ENCODE data around the gene SLX4IP. TPM values are rescaled to one million over a fixed set of nuclear protein-coding genes. Genes with fewer than 3 reads are reported as not detected.

The SLX4IP gene
- total and polyA plus RNA-seq, 12 donors: 2.8 to 8.2 (median 4.8) TPM

- Histone ChIP-seq H3K27me3 (no peaks in the 10 kb centered on the region), H3K4me3 (no peak overlapping the region), H3K4me1 (replicated peaks in 1 of 2) (peaks cover 0 to 17% of the 10 kb centered on the region in 2 donors), H3K9me3 (replicated peaks in 1 of 3) (no peaks in the 10 kb centered on the region), H3K27ac (no peak overlapping the region), H3K36me3 (replicated peaks in 1 of 2) (no peaks in the 10 kb centered on the region)
- 77 to 92% (median 84%) methylated on average over 2 of the region's 2 CpGs for WGBS, 4 donors
- intact Hi-C loops (cut with DNase I): no loop called here
- DNase-seq: no peak
- TF ChIP-seq POLR2A (IDR thresholded peaks at IDR 0.05): no peak
- TF ChIP-seq CTCF (IDR thresholded peaks at IDR 0.05): no peak
Measured at GRCh38 chr20:10449270-10449669, 14.2 kb downstream of the SLX4IP start.

DNA sequence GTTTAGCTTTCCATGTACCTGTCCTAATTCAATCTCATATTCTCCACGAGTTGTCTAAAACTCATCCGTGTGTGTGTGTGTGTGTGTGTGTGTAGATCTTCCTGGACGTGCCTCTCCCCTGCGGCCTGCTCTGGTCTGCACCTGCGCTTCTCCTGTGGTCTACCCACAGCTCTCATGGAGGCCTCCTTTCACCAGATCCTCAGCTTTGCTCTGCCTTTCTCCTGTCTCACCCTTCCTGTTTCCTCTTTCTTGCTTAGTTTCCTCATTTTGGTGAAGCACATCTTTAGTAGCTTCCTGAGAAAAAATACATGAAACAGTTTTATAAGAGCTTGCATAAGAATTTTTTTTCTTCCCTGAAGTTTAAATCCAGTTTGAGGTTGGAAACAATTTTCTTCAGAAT lies 18.1 kb downstream of the SLX4IP start:
- Histone ChIP-seq H3K4me1 (replicated peaks in 1 of 2) (peaks cover 0 to 6% of the 10 kb centered on the region in 2 donors), H3K27me3 (no peaks in the 10 kb centered on the region), H3K27ac (peak overlapping the region in 1 of 5 donors; percentile 3), H3K36me3 (replicated peaks in 1 of 2) (no peaks in the 10 kb centered on the region), H3K4me3 (no peak overlapping the region), H3K9me3 (replicated peaks in 1 of 3) (no peaks in the 10 kb centered on the region)
- DNase-seq: no peak
- no peak for TF ChIP-seq POLR2A (IDR thresholded peaks at IDR 0.05)
- TF ChIP-seq CTCF (IDR thresholded peaks at IDR 0.05): no peak
- intact Hi-C loops (cut with DNase I): no loop called here
- 60 to 70% (median 66%) methylated on average over 5 of the region's 5 CpGs for WGBS, 4 donors

DNA sequence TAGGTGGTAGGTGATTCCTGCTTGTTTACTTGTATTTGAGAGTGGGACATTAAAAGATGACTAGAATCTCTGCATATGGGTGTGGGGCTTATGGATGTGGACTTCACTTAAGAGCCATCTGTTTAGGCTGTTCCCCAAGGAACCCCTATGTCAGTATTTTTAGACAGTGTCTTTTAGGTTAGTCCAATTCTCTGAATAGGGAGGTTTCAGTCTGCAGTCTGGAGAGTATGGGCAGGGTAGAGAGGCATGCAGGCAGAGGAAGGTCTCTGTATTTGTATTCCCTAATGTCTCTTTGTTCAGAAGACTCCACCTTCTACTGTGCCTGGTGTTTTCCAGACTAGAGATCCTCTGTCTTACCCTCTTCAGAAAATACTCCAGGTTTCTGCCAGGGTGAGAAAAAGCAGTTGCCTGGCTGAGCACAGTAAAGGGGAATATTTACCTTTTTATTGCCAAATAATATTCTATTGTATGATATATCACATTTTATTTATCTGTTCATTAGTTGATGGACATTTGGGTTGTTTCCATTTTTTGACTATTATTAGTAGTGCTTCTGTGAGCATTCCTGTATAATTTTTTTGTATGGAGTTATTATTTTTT lies 19.1 kb downstream of the SLX4IP start:
- TF ChIP-seq POLR2A (IDR thresholded peaks at IDR 0.05) (no peak), CTCF (IDR thresholded peaks at IDR 0.05) (no peak)
- Histone ChIP-seq H3K4me1 (replicated peaks in 1 of 2) (peaks cover 0 to 6% of the 10 kb centered on the region in 2 donors), H3K9me3 (replicated peaks in 1 of 3) (no peaks in the 10 kb centered on the region), H3K36me3 (replicated peaks in 1 of 2) (no peaks in the 10 kb centered on the region), H3K27ac (peak overlapping the region in 1 of 5 donors; percentile 4), H3K27me3 (no peaks in the 10 kb centered on the region), H3K4me3 (no peak overlapping the region)
- no peak for DNase-seq
- intact Hi-C loops (cut with DNase I): no loop called here

DNA sequence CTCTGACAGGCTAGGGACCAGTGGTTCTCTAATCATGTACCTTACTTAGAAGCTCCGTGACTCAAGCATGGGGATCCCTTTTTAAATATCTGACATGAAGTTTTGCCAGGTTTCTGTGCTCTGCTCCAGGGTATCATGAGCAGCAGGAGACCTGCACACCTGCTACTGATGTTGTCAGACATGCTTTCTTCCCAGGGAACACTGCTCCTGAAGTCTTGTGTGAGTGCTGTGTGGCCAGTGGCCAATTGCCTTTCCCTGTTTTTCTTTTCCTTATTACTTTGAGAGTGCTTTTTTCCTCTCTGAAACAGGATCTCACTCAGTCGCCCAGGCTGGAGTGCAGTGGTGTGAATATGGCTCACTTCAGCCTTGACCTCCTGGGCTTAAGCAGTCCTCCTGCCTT lies 26.4 kb downstream of the SLX4IP start:
- Histone ChIP-seq H3K27me3 (no peaks in the 10 kb centered on the region), H3K36me3 (replicated peaks in 1 of 2) (no peaks in the 10 kb centered on the region), H3K4me3 (no peak overlapping the region), H3K27ac (no peak overlapping the region), H3K4me1 (replicated peaks in 1 of 2) (no peaks in the 10 kb centered on the region), H3K9me3 (replicated peaks in 1 of 3) (peaks cover 0 to 3% (median 0%) of the 10 kb centered on the region in 3 donors)
- DNase-seq: no peak
- 84 to 91% (median 88%) methylated on average over 2 of the region's 2 CpGs for WGBS, 4 donors
- TF ChIP-seq POLR2A (IDR thresholded peaks at IDR 0.05) (no peak), CTCF (IDR thresholded peaks at IDR 0.05) (no peak)
- intact Hi-C loops (cut with DNase I): no loop called here

All from adrenal gland (tissue), 12 donors.